WTC11 (cell line): ENCODE measurements around the gene ANO2. TPM values are rescaled to one million over a fixed set of nuclear protein-coding genes. Genes with fewer than 3 reads are reported as not detected.

Source experiments
- ATAC-seq: fragments of 200-7000 bp; cut with Tn5 transposase; 2 replicates; pipeline ENCODE4 v1.10.0; 2021; ENCODE audit warnings: mild to moderate bottlenecking, moderate library complexity
- CTCF ChIA-PET: fragments of 300-600 bp; sonication (Branson Sonifier 250); formaldehyde crosslinking; loops from one replicate; lab custom pipeline; 2021; ENCODE audit warnings: antibody characterized with exemption; lab: Charles Lee
- POLR2A ChIA-PET: fragments of 350-600 bp; sonication (Branson Sonifier 250); formaldehyde crosslinking; loops from one replicate; lab custom pipeline; 2021; ENCODE audit warnings: antibody characterized with exemption; lab: Charles Lee
- DNase-seq: peaks from one replicate; pipeline ENCODE4 v3.0.0; 2021; ENCODE audit warnings: low spot score
- H3K27ac Mint-ChIP-seq: 2 replicates; pipeline ENCODE4 v1.8.0; 2021; ENCODE audit warnings: mixed read lengths
- H3K27me3 Mint-ChIP-seq: 2 replicates; pipeline ENCODE4 v1.8.0; 2021; ENCODE audit warnings: low read depth, mild to moderate bottlenecking, moderate library complexity, mixed read lengths
- H3K36me3 Mint-ChIP-seq: 2 replicates; pipeline ENCODE4 v1.8.0; 2021; ENCODE audit warnings: mixed read lengths
- H3K4me1 Mint-ChIP-seq: 2 replicates; pipeline ENCODE4 v1.8.0; 2022; ENCODE audit warnings: mixed read lengths
- H3K4me3 Mint-ChIP-seq: 2 replicates; pipeline ENCODE4 v1.8.0; 2021; ENCODE audit warnings: mild to moderate bottlenecking, moderate library complexity, mixed read lengths
- H3K9me3 Mint-ChIP-seq: 2 replicates; pipeline ENCODE4 v1.8.0; 2021; ENCODE audit warnings: mixed read lengths
- EMX1 ChIP-seq: fragments of 250-450 bp; sonication (Bioruptor Pico); IDR thresholded peaks from 2 replicates; pipeline ENCODE4 v1.8.0; 2021; ENCODE audit warnings: mild to moderate bottlenecking
- ETV6 ChIP-seq: sonication (generic); formaldehyde crosslinking; IDR thresholded peaks from 2 replicates; pipeline ENCODE4 v1.8.1; 2022; ENCODE audit warnings: mild to moderate bottlenecking, missing genetic modification reagents
- GRHL2 ChIP-seq: fragments of 250-450 bp; sonication (Bioruptor Pico); IDR thresholded peaks from 2 replicates; pipeline ENCODE4 v1.8.0; 2022; ENCODE audit warnings: mild to moderate bottlenecking, moderate library complexity; ENCODE audit not compliant: insufficient replicate concordance, severe bottlenecking
- HMGA2 ChIP-seq: fragments of 250-450 bp; sonication (Bioruptor Pico); IDR thresholded peaks from 2 replicates; pipeline ENCODE4 v1.4.0; 2021; ENCODE audit warnings: mild to moderate bottlenecking, moderate library complexity
- JAZF1 ChIP-seq: fragments of 250-450 bp; sonication (Bioruptor Pico); IDR thresholded peaks from 2 replicates; pipeline ENCODE4 v1.9.0; 2021; ENCODE audit warnings: moderate library complexity, mild to moderate bottlenecking, inconsistent platforms
- MYBL2 ChIP-seq: sonication (generic); formaldehyde crosslinking; IDR thresholded peaks from 2 replicates; pipeline ENCODE4 v1.8.1; 2023; ENCODE audit warnings: mild to moderate bottlenecking, moderate library complexity, missing genetic modification reagents
- NR3C1 ChIP-seq: sonication (generic); formaldehyde crosslinking; conservative IDR thresholded peaks from 2 replicates; pipeline ENCODE4 v1.8.1; 2023; ENCODE audit warnings: low read depth, mild to moderate bottlenecking, missing genetic modification reagents
- SOX15 ChIP-seq: fragments of 250-450 bp; sonication (Bioruptor Pico); IDR thresholded peaks from 2 replicates; pipeline ENCODE4 v1.9.0; 2021; ENCODE audit warnings: mild to moderate bottlenecking
- TCF7 ChIP-seq: sonication (generic); formaldehyde crosslinking; IDR thresholded peaks from 2 replicates; pipeline ENCODE4 v1.8.0; 2022; ENCODE audit warnings: mild to moderate bottlenecking, low read depth, missing genetic modification reagents, moderate library complexity
- total RNA-seq: library from RNA; stranded (reverse); gene quantifications from 3 replicates; pipeline ENCODE4 v1.2.3, GENCODE V29; 2021
- TF ChIP-seq, protein P1 (sequence below): sonication (generic); formaldehyde crosslinking; IDR thresholded peaks from 2 replicates; pipeline ENCODE4 v1.8.1; 2022; ENCODE audit warnings: mild to moderate bottlenecking, moderate library complexity, missing genetic modification reagents
- TF ChIP-seq, protein P2 (sequence below): sonication (generic); formaldehyde crosslinking; IDR thresholded peaks from 2 replicates; pipeline ENCODE4 v1.8.0; 2022; ENCODE audit warnings: missing genetic modification reagents
- TF ChIP-seq, protein P3 (sequence below): fragments of 250-450 bp; sonication (Bioruptor Pico); IDR thresholded peaks from 2 replicates; pipeline ENCODE4 v1.9.0; 2021; ENCODE audit warnings: mild to moderate bottlenecking, borderline replicate concordance
- TF ChIP-seq, protein P4 (sequence below): sonication (generic); formaldehyde crosslinking; IDR thresholded peaks from 2 replicates; pipeline ENCODE4 v1.8.0; 2022; ENCODE audit warnings: mild to moderate bottlenecking, missing genetic modification reagents
- TF ChIP-seq, protein P5 (sequence below): sonication (generic); formaldehyde crosslinking; IDR thresholded peaks from 2 replicates; pipeline ENCODE4 v1.8.1; 2023; ENCODE audit warnings: mild to moderate bottlenecking, missing genetic modification reagents, moderate library complexity
- TF ChIP-seq, protein P6 (sequence below): sonication (generic); formaldehyde crosslinking; IDR thresholded peaks from 2 replicates; pipeline ENCODE4 v1.8.1; 2022; ENCODE audit warnings: missing genetic modification reagents, borderline replicate concordance
- TF ChIP-seq, protein P7 (sequence below): sonication (generic); formaldehyde crosslinking; IDR thresholded peaks from 2 replicates; pipeline ENCODE4 v1.8.0; 2022; ENCODE audit warnings: mild to moderate bottlenecking, missing genetic modification reagents
- TF ChIP-seq, protein P8 (sequence below): sonication (generic); formaldehyde crosslinking; IDR thresholded peaks from 2 replicates; pipeline ENCODE4 v1.8.1; 2022; ENCODE audit warnings: low read depth, missing genetic modification reagents, borderline replicate concordance

The ANO2 gene
- total RNA-seq, 1 experiment from 2014 or later: 2.8 TPM

DNA sequence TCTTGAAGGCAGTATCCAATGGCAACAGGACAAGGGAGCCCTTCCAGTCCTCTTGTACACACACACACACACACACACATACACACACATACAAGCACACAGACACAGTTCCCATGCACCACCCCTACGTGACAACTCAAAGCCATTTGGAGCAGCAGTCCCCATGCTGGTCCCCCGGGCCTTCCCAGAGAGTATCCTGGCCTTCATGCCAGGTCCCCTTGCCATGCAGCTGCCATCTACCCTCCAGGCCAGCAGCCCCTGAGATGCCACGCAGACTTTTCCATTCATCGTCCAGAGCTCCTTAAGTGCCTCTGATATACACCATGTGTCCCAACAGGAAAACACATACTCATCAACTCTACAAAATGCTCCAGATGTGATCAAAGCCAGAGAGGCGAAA lies 159.5 kb downstream of the ANO2 start:
- H3K27me3 Mint-ChIP-seq: no peaks in the 10 kb centered on the region
- no peak overlapping the region for H3K27ac Mint-ChIP-seq
- H3K9me3 Mint-ChIP-seq: no peaks in the 10 kb centered on the region; the same call in 1 of the 2 replicates
- TF ChIP-seq, protein P1, sequence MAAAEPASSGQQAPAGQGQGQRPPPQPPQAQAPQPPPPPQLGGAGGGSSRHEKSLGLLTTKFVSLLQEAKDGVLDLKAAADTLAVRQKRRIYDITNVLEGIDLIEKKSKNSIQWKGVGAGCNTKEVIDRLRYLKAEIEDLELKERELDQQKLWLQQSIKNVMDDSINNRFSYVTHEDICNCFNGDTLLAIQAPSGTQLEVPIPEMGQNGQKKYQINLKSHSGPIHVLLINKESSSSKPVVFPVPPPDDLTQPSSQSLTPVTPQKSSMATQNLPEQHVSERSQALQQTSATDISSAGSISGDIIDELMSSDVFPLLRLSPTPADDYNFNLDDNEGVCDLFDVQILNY (CRISPR knock-in tag): no peak
- TF ChIP-seq, protein P2, sequence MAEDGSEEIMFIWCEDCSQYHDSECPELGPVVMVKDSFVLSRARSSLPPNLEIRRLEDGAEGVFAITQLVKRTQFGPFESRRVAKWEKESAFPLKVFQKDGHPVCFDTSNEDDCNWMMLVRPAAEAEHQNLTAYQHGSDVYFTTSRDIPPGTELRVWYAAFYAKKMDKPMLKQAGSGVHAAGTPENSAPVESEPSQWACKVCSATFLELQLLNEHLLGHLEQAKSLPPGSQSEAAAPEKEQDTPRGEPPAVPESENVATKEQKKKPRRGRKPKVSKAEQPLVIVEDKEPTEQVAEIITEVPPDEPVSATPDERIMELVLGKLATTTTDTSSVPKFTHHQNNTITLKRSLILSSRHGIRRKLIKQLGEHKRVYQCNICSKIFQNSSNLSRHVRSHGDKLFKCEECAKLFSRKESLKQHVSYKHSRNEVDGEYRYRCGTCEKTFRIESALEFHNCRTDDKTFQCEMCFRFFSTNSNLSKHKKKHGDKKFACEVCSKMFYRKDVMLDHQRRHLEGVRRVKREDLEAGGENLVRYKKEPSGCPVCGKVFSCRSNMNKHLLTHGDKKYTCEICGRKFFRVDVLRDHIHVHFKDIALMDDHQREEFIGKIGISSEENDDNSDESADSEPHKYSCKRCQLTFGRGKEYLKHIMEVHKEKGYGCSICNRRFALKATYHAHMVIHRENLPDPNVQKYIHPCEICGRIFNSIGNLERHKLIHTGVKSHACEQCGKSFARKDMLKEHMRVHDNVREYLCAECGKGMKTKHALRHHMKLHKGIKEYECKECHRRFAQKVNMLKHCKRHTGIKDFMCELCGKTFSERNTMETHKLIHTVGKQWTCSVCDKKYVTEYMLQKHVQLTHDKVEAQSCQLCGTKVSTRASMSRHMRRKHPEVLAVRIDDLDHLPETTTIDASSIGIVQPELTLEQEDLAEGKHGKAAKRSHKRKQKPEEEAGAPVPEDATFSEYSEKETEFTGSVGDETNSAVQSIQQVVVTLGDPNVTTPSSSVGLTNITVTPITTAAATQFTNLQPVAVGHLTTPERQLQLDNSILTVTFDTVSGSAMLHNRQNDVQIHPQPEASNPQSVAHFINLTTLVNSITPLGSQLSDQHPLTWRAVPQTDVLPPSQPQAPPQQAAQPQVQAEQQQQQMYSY (CRISPR knock-in tag): no peak
- TF ChIP-seq, protein P3, sequence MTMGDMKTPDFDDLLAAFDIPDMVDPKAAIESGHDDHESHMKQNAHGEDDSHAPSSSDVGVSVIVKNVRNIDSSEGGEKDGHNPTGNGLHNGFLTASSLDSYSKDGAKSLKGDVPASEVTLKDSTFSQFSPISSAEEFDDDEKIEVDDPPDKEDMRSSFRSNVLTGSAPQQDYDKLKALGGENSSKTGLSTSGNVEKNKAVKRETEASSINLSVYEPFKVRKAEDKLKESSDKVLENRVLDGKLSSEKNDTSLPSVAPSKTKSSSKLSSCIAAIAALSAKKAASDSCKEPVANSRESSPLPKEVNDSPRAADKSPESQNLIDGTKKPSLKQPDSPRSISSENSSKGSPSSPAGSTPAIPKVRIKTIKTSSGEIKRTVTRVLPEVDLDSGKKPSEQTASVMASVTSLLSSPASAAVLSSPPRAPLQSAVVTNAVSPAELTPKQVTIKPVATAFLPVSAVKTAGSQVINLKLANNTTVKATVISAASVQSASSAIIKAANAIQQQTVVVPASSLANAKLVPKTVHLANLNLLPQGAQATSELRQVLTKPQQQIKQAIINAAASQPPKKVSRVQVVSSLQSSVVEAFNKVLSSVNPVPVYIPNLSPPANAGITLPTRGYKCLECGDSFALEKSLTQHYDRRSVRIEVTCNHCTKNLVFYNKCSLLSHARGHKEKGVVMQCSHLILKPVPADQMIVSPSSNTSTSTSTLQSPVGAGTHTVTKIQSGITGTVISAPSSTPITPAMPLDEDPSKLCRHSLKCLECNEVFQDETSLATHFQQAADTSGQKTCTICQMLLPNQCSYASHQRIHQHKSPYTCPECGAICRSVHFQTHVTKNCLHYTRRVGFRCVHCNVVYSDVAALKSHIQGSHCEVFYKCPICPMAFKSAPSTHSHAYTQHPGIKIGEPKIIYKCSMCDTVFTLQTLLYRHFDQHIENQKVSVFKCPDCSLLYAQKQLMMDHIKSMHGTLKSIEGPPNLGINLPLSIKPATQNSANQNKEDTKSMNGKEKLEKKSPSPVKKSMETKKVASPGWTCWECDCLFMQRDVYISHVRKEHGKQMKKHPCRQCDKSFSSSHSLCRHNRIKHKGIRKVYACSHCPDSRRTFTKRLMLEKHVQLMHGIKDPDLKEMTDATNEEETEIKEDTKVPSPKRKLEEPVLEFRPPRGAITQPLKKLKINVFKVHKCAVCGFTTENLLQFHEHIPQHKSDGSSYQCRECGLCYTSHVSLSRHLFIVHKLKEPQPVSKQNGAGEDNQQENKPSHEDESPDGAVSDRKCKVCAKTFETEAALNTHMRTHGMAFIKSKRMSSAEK (CRISPR knock-in tag): no peak
- DNase-seq (no peak), ATAC-seq (no peak)
- POLR2A ChIA-PET: no interaction called here
- H3K36me3 Mint-ChIP-seq: no peaks in the 10 kb centered on the region
- no peaks in the 10 kb centered on the region for H3K4me1 Mint-ChIP-seq
- H3K4me3 Mint-ChIP-seq: no peak overlapping the region
- CTCF ChIA-PET: interaction anchor here (0.9 kb wide), 1 partner anchor 40 kb away, joined by 3 read pairs; no protein-coding TSS in a partner anchor

DNA sequence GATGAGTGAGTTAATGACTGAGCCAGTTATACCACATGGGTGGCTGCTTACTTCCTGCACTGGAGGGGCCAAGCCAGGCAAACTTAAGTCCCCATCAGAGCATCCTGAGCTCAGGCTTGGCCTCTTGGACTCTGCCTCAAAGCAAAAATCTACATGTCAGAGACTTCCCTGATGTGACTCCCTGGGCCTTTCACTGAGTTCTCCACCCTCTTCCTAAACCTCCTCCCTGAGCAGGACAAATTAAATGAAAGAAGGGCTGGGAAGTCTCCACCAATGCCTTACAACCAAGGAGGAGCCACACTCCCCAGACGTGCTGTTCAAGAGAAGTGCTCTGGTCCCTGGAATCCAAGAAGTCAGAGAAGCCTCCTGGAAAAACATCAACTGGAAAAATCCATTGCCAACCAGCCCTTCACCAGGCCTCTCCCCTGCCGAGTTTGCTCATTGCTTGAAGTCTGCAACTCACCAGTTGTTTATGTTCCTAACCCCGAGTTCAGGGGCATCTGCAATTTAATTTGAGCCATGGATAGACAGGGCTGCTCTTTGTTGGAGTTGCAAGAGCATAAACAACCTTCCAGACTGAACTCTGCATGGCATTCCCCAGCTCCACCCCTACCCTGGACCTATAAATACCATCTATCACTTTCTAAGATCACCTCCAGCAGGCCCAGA lies 160.5 kb downstream of the ANO2 start:
- TF ChIP-seq TCF7 (CRISPR knock-in tag) (no peak), ETV6 (CRISPR knock-in tag) (no peak), HMGA2 (no peak), GRHL2 (CRISPR knock-in tag) (no peak), NR3C1 (CRISPR knock-in tag) (no peak), SOX15 (CRISPR knock-in tag) (no peak), EMX1 (no peak), JAZF1 (CRISPR knock-in tag) (no peak), MYBL2 (CRISPR knock-in tag) (no peak)
- TF ChIP-seq, protein P4, sequence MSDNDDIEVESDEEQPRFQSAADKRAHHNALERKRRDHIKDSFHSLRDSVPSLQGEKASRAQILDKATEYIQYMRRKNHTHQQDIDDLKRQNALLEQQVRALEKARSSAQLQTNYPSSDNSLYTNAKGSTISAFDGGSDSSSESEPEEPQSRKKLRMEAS: no peak
- TF ChIP-seq, protein P5, sequence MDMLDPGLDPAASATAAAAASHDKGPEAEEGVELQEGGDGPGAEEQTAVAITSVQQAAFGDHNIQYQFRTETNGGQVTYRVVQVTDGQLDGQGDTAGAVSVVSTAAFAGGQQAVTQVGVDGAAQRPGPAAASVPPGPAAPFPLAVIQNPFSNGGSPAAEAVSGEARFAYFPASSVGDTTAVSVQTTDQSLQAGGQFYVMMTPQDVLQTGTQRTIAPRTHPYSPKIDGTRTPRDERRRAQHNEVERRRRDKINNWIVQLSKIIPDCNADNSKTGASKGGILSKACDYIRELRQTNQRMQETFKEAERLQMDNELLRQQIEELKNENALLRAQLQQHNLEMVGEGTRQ (CRISPR knock-in tag): no peak
- TF ChIP-seq, protein P6, sequence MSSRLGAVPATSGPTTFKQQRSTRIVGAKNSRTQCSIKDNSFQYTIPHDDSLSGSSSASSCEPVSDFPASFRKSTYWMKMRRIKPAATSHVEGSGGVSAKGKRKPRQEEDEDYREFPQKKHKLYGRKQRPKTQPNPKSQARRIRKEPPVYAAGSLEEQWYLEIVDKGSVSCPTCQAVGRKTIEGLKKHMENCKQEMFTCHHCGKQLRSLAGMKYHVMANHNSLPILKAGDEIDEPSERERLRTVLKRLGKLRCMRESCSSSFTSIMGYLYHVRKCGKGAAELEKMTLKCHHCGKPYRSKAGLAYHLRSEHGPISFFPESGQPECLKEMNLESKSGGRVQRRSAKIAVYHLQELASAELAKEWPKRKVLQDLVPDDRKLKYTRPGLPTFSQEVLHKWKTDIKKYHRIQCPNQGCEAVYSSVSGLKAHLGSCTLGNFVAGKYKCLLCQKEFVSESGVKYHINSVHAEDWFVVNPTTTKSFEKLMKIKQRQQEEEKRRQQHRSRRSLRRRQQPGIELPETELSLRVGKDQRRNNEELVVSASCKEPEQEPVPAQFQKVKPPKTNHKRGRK (CRISPR knock-in tag): no peak
- TF ChIP-seq, protein P7, sequence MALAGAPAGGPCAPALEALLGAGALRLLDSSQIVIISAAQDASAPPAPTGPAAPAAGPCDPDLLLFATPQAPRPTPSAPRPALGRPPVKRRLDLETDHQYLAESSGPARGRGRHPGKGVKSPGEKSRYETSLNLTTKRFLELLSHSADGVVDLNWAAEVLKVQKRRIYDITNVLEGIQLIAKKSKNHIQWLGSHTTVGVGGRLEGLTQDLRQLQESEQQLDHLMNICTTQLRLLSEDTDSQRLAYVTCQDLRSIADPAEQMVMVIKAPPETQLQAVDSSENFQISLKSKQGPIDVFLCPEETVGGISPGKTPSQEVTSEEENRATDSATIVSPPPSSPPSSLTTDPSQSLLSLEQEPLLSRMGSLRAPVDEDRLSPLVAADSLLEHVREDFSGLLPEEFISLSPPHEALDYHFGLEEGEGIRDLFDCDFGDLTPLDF: no peak
- TF ChIP-seq, protein P8, sequence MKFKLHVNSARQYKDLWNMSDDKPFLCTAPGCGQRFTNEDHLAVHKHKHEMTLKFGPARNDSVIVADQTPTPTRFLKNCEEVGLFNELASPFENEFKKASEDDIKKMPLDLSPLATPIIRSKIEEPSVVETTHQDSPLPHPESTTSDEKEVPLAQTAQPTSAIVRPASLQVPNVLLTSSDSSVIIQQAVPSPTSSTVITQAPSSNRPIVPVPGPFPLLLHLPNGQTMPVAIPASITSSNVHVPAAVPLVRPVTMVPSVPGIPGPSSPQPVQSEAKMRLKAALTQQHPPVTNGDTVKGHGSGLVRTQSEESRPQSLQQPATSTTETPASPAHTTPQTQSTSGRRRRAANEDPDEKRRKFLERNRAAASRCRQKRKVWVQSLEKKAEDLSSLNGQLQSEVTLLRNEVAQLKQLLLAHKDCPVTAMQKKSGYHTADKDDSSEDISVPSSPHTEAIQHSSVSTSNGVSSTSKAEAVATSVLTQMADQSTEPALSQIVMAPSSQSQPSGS (CRISPR knock-in tag): no peak
- TF ChIP-seq, all 79 proteins: peak for 0
- no peak for DNase-seq
- no peaks in the 10 kb centered on the region for H3K4me1 Mint-ChIP-seq
- no peak overlapping the region for H3K4me3 Mint-ChIP-seq
- no peaks in the 10 kb centered on the region; the same call in 1 of the 2 replicates for H3K9me3 Mint-ChIP-seq
- ATAC-seq: no peak
- H3K36me3 Mint-ChIP-seq: no peaks in the 10 kb centered on the region
- POLR2A ChIA-PET: no interaction called here
- CTCF ChIA-PET: interaction anchor here (0.9 to 1.3 kb wide), 2 partner anchors 39 kb away, joined by 3 to 4 read pairs; no protein-coding TSS in a partner anchor
- no peak overlapping the region for H3K27ac Mint-ChIP-seq
- no peaks in the 10 kb centered on the region for H3K27me3 Mint-ChIP-seq
